B cell (primary cell): Measurements from ENCODE around the gene ADAMTS13.

Experiments
- EZH2 ChIP-seq: IDR thresholded peaks from 2 replicates; pipeline ENCODE4 v1.6.1; 2012; ENCODE audit warnings: borderline replicate concordance, low read depth, mild to moderate bottlenecking, moderate library complexity, low read length; ENCODE audit not compliant: insufficient read depth, poor library complexity, severe bottlenecking
- TF ChIP-seq, protein P1 (sequence below): fragments of 200-600 bp; IDR thresholded peaks from one replicate; pipeline ENCODE4 v1.8.0; 2022; ENCODE audit warnings: antibody characterized with exemption, mild to moderate bottlenecking

DNA sequence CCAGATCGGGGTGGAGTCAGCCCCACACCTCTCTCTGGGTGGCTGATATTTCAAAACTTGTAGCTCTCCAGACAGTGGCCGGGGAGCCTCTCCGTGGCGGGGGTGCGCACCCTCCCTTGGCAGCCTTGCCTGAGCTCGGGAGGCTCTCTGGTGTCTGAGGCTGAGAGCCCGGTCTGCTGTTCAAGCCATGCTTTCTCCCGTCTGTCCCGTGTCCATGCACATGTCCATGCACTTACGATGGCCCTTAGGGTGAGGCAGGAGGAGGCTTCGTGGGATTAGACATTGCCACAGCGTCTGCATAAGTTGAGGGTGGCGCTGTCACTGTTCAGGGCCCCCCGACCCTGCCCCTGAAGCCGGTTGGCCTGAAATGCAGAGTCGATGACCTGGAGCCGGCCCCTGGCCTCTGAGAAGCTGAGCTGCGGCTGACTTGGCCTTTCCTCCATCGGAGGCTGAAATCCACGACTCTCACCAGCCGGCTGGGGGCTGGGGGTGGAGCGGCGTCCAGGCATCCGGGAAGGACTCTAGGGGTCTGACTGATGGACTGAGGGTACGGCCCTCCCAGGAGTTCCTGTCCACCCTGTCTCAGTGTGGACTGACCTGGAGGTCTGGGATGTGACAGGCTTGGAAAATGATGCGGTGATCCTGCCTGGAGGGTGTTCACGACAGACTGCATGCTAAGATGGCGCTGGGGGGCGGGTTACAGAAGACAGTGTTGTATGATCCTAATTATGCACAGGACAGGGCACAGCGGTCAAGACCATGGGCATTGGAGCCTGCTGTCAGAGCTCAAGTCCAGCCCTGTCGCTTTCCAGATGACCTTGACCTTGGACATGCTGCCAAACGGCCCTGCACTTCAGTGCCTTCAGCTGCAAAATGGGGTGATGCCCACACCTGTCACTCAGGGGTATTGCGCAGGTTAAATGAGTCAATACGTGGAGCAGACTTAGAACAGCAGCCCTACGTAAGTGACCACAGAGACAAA lies 75.0 kb downstream of the ADAMTS13 start:
- TF ChIP-seq, protein P1, sequence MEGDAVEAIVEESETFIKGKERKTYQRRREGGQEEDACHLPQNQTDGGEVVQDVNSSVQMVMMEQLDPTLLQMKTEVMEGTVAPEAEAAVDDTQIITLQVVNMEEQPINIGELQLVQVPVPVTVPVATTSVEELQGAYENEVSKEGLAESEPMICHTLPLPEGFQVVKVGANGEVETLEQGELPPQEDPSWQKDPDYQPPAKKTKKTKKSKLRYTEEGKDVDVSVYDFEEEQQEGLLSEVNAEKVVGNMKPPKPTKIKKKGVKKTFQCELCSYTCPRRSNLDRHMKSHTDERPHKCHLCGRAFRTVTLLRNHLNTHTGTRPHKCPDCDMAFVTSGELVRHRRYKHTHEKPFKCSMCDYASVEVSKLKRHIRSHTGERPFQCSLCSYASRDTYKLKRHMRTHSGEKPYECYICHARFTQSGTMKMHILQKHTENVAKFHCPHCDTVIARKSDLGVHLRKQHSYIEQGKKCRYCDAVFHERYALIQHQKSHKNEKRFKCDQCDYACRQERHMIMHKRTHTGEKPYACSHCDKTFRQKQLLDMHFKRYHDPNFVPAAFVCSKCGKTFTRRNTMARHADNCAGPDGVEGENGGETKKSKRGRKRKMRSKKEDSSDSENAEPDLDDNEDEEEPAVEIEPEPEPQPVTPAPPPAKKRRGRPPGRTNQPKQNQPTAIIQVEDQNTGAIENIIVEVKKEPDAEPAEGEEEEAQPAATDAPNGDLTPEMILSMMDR, result no peak
- no peak for TF ChIP-seq EZH2
